Osteoblast (primary cell): Measurements from ENCODE around the gene ZNF570. TPM values are rescaled to one million over a fixed set of nuclear protein-coding genes. Genes with fewer than 3 reads are reported as not detected.

Experiments
- DNase-seq: peaks from one replicate; pipeline ENCODE4 v3.0.0; 2011; ENCODE audit warnings: low spot score, mixed read lengths; ENCODE audit not compliant: insufficient read length; ENCODE audit errors: missing footprints
- H2AFZ ChIP-seq: 2 replicates; pipeline ENCODE4 v1.6.0; 2011; ENCODE audit warnings: mild to moderate bottlenecking, low read length
- H3K27ac ChIP-seq: 2 replicates; pipeline ENCODE4 v1.5.1; 2011; ENCODE audit warnings: mild to moderate bottlenecking, low read depth, low read length, moderate library complexity
- H3K27me3 ChIP-seq: 2 replicates; pipeline ENCODE4 v1.6.0; 2012; ENCODE audit warnings: mild to moderate bottlenecking, control low read depth, inconsistent platforms, low read length, moderate library complexity; ENCODE audit not compliant: insufficient read depth
- H3K36me3 ChIP-seq: 2 replicates; pipeline ENCODE4 v1.5.1; 2011; ENCODE audit warnings: mild to moderate bottlenecking, low read length, control low read depth, moderate library complexity; ENCODE audit not compliant: insufficient read depth
- H3K4me1 ChIP-seq: 2 replicates; pipeline ENCODE4 v1.5.1; 2011; ENCODE audit warnings: mild to moderate bottlenecking, low read length, control low read depth, moderate library complexity; ENCODE audit not compliant: insufficient read depth
- H3K4me2 ChIP-seq: 2 replicates; pipeline ENCODE4 v1.6.0; 2011; ENCODE audit warnings: mild to moderate bottlenecking, low read length; ENCODE audit not compliant: insufficient read depth
- H3K4me3 ChIP-seq: fragments of 200-600 bp; sonication (generic); 3 replicates; pipeline ENCODE4 v1.5.1; 2012; ENCODE audit warnings: mild to moderate bottlenecking, low read length, inconsistent platforms; ENCODE audit not compliant: insufficient read depth
- H3K79me2 ChIP-seq: 2 replicates; pipeline ENCODE4 v1.6.0; 2012; ENCODE audit warnings: mild to moderate bottlenecking, low read length, control low read depth, inconsistent platforms; ENCODE audit not compliant: insufficient read depth
- H3K9me3 ChIP-seq: 2 replicates; pipeline ENCODE4 v1.5.1; 2011; ENCODE audit warnings: low read depth, low read length, control low read depth
- H4K20me1 ChIP-seq: 2 replicates; pipeline ENCODE4 v1.6.0; 2012; ENCODE audit warnings: mild to moderate bottlenecking, low read length, control low read depth; ENCODE audit not compliant: insufficient read depth
- total RNA-seq: library from RNA; depleted of rRNA; stranded (reverse); fragments of >200 nt; gene quantifications from 2 replicates; pipeline ENCODE4 v1.2.3, GENCODE V29; 2012
- TF ChIP-seq, protein P1 (sequence below): IDR thresholded peaks from 2 replicates; pipeline ENCODE4 v1.5.1; 2011; ENCODE audit warnings: mild to moderate bottlenecking, low read depth, low read length, moderate library complexity; ENCODE audit errors: extremely low read depth

The ZNF570 gene
- total RNA-seq, 1 donor, result 6.9 TPM

DNA sequence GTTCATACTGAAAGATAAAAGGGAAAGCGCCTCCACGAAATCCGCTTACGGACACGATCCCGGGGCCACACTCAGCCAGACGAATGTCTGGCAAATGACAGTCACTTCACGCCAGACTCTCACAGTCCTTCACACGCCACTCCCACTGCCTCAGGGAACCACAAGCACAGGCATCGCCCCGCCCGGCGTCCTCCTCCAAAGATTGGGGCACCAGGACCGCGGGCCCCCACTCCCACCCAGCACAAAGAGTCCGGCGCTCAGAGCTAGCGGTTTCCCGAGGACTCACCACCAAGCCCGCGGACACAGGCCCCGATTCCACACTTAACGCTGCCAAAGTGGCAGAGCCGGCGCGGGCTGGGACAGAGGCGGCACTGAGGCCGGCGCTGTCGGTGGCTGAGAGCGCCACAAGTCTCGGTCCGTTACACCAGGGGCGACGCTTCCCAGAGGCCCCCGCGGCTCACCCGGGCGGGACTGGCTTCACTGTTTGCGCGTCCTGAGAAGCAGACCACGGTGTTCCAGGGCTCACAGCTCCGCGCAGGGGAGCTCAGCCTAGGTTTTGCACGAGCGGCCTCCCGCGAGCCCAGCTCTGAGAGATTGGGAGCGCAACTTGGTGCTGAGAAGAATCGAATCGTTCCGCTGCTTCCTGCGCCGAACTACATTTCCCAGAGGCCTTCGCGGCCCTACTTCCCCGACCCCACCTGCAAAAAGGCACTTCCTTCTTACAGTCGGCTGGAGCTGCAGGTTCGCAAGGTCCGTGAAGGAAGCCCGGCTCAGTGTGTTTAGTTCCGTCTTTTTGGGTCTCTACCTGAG is 2.2 kb upstream of the ZNF570 start, which contains the start of gene ZNF569:
Gene ZNF569, minus strand, starts transcription at position 647 of the 810 bp plus-strand sequence. CDS start 22,523 bp downstream, outside the sequence.
- no peaks in the 10 kb centered on the region for H3K9me3 ChIP-seq
- peak; percentile 95 for DNase-seq
- H4K20me1 ChIP-seq, result no peaks in the 10 kb centered on the region
- TF ChIP-seq, protein P1, sequence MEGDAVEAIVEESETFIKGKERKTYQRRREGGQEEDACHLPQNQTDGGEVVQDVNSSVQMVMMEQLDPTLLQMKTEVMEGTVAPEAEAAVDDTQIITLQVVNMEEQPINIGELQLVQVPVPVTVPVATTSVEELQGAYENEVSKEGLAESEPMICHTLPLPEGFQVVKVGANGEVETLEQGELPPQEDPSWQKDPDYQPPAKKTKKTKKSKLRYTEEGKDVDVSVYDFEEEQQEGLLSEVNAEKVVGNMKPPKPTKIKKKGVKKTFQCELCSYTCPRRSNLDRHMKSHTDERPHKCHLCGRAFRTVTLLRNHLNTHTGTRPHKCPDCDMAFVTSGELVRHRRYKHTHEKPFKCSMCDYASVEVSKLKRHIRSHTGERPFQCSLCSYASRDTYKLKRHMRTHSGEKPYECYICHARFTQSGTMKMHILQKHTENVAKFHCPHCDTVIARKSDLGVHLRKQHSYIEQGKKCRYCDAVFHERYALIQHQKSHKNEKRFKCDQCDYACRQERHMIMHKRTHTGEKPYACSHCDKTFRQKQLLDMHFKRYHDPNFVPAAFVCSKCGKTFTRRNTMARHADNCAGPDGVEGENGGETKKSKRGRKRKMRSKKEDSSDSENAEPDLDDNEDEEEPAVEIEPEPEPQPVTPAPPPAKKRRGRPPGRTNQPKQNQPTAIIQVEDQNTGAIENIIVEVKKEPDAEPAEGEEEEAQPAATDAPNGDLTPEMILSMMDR, result no peak
- no peaks in the 10 kb centered on the region for H3K27me3 ChIP-seq
- H3K79me2 ChIP-seq, result peaks cover 22% of the 10 kb centered on the region
- peak within 1 kb of the TSS; percentile 91 for H3K4me3 ChIP-seq
- peak within 1 kb of the TSS; percentile 94 for H2AFZ ChIP-seq
- peak within 1 kb of the TSS; percentile 81 for H3K4me2 ChIP-seq
- H3K36me3 ChIP-seq, result peaks cover 19% of the 10 kb centered on the region
- H3K4me1 ChIP-seq, result no peaks in the 10 kb centered on the region
- H3K27ac ChIP-seq, result peak within 1 kb of the TSS; percentile 74

DNA sequence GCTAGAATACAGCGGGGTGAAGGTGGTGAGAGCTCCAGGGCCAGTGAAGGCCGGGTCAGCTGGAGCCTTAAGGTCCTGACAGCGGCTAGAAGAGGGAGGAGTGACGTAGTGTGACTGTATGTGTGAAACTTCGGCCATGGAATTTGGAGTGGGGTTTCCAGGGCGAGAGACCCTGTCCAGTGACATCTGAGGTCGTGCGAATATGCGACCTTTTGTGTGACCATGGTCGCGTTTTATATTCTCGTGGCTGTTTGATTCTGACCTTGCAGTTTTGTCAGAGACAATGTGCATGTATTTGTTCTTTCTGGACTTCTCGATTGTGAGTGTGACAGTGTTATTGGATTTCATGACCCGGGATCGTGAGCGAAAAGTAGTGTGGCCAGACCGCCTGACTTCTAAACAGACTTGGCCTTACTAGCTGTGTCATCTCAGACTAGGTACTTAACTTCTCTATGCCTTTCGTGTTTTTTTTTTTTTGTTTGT is 1.5 kb upstream of the ZNF570 start:
- Histone ChIP-seq H2AFZ (peak overlapping the region; percentile 94), H3K36me3 (peaks cover 21% of the 10 kb centered on the region), H3K27me3 (no peaks in the 10 kb centered on the region), H3K27ac (peak overlapping the region; percentile 74), H3K4me1 (no peaks in the 10 kb centered on the region), H3K79me2 (peaks cover 23% of the 10 kb centered on the region), H4K20me1 (no peaks in the 10 kb centered on the region), H3K4me3 (peak overlapping the region; percentile 91), H3K4me2 (peak overlapping the region; percentile 81), H3K9me3 (no peaks in the 10 kb centered on the region)
- TF ChIP-seq, protein P1, result no peak
- peak; percentile 69 for DNase-seq

DNA sequence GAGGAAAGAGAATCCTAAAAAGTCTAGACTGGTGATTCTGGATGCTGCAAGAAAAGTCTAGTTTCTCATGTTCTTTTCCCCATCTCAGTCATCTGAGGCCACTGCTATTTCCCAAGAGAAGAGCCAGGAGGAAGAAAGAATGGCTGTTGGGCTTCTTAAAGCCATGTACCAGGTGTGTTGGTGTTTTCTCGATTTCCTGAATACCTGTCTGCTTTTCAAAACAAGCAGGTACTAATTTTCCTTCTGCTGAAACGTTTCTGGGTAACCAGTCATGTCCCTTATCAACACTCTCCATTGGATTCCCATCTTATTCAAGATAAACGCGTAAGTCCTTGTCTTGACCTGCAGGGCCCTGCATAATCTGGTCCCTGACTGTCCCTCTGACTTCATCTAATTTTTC is 1.1 kb downstream of the ZNF570 start:
- DNase-seq, result peak; percentile 45
- TF ChIP-seq, protein P1, result no peak
- Histone ChIP-seq H3K4me1 (no peaks in the 10 kb centered on the region), H3K9me3 (no peaks in the 10 kb centered on the region), H3K27me3 (no peaks in the 10 kb centered on the region), H3K4me2 (peak overlapping the region; percentile 93), H3K4me3 (peak overlapping the region; percentile 83), H3K79me2 (peaks cover 32% of the 10 kb centered on the region), H4K20me1 (no peaks in the 10 kb centered on the region), H3K27ac (no peak overlapping the region), H2AFZ (no peak overlapping the region), H3K36me3 (peaks cover 17% of the 10 kb centered on the region)

DNA sequence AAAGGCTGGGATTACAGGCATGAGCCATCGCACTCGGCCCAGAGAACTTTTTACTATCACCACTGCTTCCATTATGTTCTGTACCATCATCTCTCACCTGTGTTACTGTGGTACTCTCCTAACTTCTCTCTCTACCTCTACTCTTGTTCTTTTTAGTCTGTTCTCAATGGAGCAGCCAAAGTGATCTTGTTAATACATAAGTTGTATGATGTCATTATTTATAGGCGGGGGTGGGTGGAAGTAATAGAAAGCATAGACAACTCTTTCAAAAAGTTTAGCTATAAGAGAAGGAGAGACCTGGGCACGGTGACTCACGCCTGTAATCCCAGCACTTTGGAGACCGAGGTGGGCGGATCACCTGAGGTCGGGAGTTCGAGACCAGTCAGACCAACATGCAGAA is 3.0 kb downstream of the ZNF570 start:
- TF ChIP-seq, protein P1, result no peak
- DNase-seq, result no peak
- Histone ChIP-seq H3K9me3 (peaks cover 2% of the 10 kb centered on the region), H3K27ac (no peak overlapping the region), H2AFZ (no peak overlapping the region), H3K27me3 (no peaks in the 10 kb centered on the region), H3K79me2 (peaks cover 28% of the 10 kb centered on the region), H3K4me3 (no peak overlapping the region), H4K20me1 (no peaks in the 10 kb centered on the region), H3K4me2 (no peak overlapping the region), H3K4me1 (no peaks in the 10 kb centered on the region), H3K36me3 (peaks cover 36% of the 10 kb centered on the region)
